G401.6 (cell line): Measurements from ENCODE around the gene SLCO2B1.

Experiments
- FAIRE-seq: peaks from 2 replicates; lab custom pipeline; 2012; peaks lifted over from hg19 to GRCh38; lab: Jason Lieb, UNC

Gene SLCO2B1

DNA sequence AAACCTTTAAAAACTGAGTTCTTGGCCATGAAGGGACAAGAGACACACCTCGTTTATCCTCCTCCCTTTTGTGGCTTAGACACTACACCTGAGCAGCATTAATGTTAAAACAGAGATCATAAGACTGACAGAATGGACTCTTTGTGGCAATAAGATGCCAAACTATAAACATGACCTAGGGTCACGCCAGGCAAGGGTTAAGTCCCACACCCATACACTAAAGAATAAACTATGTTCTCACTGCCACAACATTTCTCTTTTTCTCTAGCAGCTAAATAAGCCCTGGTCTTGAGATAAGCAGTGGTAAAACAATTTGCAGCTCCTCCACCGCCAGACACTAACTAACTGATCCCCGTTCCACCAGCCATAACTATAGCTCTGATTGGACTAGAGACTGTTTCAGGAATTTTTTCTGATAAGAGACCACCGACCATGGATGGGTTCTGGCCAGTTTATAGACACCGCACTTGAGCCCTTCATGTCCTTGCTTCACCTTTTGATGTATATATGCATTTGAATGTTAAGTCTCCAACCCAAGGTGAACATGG, 4.9 kb upstream of the SLCO2B1 start:
- FAIRE-seq = no peak

DNA sequence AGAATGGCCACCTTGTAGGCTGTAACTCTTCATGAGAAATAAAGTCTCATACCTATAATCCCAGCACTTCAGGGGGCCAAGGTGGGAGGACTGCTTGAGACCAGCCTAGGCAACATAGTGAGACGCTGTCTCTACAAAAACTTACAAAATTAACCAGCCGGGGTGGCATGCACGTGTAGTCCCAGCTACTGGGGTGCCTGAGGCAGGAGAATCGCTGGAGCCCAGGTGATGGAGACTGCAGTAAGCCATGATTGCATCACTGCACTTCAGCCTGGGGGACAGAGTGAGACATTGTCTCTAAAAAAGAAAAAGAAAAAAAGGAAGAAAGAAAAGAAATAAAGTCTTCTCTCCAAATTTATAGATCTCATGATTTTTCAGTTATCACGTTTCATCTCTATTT, 4.2 kb upstream of the SLCO2B1 start:
- FAIRE-seq = no peak

DNA sequence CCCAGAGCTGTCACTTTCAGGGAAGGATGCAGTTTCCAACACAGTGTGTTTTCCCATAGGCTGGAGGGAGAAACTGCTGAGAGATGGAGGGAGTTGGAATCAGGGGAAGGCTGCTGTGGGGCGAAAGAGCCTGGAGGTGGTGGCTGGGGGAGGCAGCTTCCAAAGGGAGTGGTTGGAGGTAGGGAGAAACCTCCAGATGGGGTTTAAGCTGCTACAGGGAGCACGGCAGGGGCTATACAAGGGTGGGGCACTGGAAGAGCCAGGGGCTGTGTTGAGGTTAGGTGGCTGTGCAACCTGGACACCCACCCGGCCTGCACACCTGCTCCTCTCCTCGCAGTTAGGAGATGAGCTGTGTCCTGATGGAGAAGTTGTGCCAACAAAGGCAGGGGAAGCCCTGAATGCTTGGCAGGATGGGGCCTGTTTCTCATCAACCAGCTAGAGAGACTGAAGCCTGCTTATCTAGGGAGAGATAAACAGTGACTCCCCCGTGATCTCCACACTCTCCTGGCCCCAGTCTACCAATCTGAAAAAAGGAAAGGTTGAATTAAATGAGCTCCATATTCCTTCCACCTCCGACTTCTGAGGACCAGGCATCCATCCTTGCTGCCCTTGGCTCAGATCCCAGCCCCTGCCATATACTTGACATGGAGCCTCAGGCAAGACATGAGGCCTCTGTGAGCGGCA, 3.6 kb upstream of the SLCO2B1 start:
- no peak for FAIRE-seq

DNA sequence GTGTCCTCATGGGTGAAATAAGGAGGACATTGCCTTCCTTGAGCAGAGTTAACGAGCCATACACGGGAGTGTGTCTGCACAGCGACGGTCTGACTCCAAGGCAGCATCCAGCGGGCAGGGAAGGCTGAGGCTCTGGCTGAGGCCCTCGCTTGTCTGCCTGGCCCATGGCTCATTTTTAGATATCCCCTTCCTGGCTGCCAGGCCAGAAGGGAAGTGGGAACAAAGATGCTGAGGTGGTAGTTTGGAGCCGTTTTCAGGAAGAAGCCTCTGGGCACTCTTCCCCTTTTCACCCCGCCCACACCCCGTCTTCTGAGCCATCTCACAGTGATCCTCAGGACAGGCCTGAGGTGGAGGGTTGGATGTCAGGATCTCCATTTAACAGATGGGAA, 3.0 kb upstream of the SLCO2B1 start:
- no peak for FAIRE-seq

DNA sequence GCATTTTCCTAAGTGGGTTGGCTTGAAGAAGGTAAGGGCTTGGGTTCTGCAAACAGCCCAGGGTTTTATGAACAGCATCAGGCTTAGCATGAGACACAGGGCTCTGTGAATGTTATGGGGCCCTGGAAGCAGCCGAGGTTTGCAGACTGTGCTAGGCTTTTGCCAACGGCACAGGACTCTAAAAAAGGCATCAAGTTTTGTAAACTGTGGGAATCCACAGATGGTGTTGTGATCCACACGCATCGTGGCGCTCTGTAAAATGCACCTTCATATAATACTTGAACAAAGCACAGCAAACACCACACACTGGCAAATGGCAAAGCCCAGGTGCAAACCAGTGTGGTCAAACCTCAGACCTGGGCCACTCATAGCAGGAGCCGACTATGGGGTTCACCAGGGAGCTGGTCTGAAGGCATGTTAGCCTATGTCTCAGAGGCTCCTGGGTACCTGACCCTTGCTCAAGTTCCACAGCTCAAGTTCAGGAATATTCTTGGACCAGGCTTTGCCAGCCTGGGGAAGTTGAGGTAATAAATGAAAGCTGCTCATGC, 2.4 kb upstream of the SLCO2B1 start:
- FAIRE-seq = no peak

DNA sequence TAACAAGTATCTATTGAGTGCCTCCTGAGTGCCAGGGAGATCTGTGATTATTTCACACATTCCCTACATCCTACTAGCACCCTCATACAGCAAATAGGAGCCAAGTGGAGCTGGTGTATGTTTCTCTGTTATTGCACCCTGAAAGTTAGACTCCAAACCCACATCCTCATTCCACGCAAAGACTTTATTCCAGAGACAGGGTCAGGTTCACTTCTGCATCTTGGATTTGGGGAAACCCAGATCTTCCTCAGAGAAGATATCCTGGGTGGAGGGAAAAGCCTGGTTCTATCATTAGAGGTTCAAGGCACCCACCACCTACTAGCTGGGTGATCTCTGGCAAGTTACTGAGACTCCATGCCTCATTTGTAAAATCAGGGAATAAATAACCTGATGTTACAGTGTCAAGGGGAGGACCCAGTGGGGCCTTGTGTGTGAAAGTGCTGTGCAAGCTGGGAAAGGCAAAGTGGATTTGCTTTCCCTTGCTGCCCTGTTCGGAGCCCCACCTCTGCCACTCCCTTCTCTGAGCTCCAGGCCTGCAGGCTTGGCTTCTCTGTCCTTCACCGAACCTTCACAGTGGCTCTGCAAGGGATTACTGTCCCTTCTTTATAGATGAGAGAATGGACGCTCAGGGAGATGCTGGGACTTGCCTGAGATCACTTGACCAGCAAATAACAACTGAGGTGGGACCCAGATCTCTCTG, 991 bp upstream of the SLCO2B1 start:
- FAIRE-seq = no peak

DNA sequence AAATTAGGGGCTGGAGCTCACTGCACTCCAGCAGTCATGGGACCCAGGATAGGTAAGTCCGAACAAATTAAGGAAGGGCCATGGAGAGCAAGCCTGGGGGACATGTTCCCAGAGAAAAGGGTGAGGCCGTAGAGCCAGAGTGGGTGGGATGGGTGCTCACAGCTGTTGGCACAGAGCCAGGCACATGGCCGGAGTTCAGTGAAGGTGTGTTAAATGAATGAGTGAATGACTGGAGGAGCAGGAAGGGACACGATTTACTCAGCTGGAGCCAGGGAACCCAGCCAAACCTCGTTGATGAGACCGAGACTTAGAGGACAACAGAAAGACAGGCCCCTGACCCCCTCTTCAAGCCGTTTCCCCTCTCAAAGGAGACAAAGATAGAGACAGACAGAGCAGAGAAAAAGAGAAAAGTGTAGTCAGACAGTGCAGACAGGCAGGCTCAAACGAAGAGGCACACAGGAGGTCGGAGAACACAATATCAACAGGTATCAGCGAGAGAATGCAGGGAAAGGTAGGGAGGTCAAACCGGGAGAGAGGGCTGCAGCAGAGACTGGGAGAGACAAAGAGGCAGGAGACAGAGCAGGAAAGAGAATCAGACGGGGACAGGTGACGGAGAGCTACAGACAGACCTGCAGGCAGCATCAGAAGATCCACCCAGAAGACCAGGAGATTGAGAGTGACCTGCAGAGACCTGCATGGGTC, 590 bp downstream of the SLCO2B1 start:
- no peak for FAIRE-seq

DNA sequence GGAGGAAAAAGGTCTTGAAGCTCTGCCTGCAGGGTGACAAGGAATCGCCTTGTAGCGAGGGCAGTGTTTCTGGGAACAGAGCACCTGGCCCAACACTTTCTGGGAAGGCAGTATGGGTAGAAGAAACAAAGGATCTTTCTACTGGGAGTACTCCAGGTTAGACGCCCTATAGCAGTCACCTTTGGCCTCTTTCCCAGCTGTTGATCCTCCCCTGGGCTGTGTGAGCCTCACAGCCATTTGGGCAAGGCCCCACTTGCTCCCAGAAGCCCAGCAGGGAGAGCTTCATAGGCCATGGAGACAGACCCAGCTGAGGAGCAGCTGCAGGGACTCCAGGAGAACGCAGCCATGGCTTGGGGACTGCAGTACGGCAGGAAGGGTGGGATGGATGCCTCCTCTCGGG, 1.2 kb downstream of the SLCO2B1 start:
- FAIRE-seq = no peak

DNA sequence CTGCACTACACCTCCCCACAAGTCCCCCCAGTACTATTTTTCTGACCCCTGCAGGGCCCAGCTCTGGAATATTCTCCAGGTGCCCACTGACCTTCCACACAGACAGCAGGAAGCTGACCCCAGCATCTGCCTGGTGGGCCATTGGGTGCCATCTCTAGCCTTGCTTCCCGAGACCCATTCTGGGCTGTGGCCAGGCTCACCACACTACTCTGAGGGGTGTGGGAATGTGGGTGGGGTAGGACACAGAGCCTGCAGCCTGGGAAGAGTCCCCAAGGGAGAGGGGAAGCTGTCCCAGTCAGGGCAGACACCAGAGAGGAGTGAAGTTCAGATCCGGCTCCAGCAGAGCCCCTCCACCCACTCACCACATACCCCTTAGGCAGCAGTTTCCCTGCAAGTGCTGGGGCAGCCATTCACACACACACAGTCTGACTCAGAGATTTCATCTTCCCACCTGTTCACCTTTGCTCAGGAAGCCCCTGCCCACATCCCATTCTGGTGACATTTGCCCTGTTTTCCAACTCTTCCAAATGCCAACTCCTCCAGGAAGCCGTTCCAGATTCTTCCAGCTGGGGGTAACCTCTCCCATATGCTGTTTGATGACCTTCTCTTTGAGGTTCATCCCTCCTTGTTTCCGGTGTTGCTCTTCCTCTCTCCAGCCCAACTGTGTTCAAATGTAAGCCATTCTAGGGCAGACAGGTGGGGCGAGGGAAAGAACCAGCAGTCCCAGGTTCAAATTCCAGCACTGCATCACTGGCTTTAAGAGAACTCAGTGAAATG, 1.9 kb downstream of the SLCO2B1 start:
- no peak for FAIRE-seq

DNA sequence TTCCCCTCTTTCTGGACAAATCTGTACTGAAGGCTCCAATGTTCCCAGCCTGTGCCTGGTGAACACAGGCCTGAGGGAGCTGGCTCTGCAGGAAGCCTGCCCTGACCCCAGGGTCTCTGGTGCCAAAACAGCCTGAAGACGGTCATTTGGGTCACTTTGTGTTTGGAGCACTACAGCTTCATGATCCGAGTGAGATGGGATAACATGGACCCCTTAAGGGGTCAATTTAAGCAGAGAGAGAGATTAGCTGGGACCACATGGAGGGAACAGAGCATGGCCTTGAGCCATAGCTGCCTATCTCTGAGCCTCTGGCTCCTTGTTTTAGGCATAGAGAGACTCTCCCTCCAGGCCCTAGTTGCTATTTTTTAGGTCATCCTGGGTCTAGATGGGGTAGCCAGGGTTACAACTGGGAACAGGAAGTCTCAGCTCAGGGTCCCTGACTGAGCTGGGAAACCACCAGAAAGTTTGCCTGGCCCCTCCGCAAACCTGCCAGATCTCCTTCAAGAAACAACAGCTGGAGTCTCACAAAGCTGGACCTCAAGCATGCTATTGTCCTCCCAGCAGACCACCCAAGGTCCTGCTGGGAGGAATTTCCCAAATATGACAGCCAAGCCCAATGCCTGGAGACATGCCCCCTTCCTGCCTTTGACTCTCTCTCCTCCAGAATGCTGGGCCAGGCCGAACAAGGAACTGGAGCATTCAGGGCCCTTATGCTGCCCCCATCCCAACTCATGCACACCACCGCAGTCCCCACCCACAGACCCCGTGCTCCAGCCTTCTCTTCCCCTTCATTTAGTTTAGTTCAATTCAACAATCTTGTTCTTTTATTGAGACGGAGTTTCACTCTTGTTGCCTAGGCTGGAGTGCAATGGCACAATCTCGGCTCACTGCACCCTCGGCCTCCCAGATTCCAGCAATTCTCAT, 4.0 kb downstream of the SLCO2B1 start:
- FAIRE-seq = no peak

DNA sequence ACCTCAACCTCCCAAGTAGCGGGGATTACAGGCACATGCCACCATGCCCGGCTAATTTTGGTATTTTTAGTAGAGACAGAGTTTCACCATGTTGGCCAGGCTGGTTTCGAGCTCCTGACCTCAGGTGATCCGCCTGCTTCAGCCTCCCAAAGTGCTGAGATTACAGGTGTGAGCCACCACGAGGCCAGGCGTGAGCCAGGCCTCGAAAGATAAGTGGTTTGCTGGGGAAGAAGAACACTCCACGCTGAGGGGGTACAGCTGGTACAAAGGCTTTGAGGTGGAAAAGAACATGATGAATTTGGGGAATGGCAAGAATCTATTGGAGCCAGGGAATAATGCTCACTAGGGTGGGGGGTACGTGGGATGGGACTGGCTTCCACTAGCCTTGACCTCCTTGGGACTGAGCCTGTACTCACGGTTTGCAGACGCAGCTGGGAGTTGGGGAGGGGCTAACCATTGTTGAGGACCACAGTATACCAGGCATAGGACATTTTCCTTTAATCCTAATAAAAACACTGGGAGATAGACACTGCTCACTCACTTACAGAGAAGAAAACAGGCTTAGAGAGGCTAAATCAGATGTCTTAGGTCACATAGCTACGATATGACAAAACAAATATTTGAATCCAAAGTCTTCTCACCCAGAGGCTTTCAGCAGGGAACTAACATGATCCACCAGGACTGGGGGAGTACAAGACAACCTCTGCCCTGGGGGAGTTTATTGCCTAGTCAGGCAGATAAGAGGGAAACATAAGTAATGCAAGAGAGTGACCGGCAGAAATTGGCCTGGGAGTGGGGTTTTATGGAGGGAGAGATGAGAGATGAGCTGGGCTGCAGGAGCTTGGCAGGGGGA, 4.9 kb downstream of the SLCO2B1 start:
- FAIRE-seq = no peak

DNA sequence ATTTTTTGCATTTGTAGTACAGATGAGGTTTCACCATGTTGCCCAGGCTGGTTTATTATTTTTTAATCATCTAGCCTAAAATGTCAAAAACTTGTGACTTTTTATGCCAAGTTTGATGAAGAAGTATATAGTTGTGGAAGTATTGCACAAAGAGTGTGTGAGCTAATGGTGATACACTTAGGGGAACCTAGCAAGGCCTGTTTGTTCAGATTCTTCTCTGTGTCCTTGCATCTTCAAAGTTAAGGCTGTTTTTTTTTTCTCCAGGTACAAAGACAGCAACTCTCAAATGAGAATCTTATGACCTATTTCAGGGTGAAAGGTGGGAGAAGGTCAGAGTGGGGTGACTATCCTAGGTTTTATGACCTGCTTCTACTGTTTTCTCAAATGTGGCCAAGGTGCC, 7.3 kb downstream of the SLCO2B1 start:
- no peak for FAIRE-seq

DNA sequence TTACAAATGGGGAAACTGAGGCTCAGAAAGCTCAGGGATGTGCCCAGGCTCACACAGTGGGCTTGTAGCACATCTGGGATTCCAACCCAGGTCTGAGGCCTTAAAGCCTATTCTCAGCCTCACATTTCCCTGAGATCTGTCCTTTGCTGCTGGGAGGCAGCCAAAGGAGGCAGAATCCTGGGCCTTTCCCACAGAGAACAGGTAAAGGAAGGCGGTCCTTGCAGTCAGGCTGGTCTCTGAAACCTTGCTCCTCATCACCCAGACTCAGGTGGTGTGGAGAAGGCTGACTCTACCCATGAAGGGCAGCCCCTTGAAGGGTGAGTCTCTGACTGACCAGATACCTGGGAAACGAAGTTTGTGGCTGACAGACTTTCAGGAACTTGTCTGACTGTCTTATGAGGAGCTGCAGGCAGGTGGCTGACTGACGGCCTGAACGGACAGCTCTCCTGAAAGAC, 7.8 kb downstream of the SLCO2B1 start:
- FAIRE-seq = no peak

DNA sequence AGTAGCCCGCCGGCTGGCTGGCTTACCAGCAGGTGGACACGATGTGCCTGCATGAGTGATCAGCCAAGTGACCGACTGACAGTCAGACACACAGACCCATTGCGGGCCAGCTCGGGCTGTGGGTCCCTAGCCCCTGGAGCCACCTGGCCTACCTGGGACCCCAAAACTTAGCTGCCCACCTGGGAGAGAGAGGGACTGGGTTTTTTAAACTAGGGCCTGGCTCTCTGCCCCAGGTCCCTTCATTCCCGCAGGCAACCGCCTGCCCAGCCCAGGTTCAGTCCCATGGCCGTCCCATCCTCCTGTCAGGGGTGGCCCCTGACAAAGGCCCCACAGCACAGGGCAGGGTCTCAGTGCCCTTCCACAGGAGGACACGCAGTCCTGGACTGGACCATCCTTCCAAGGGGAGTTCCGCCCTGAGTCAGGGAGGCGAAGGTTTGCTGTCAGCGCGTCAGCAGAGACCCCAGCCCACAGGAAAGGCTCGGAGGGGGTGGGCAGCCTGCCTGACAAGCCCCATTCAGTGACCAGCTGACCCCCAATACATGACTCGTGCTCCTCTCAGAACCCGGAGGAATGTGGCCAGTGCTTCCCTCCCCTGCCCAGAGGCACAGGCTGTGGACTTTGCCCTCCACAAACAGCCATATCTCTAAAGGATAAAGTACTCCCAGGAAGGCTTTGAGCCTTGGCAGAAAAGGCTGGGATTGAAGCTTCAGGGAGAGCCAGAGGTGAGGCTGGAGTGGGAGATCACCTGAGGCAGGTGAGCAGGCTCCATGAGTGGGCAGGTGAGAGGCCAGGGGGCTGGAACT, 8.4 kb downstream of the SLCO2B1 start:
- FAIRE-seq = no peak

DNA sequence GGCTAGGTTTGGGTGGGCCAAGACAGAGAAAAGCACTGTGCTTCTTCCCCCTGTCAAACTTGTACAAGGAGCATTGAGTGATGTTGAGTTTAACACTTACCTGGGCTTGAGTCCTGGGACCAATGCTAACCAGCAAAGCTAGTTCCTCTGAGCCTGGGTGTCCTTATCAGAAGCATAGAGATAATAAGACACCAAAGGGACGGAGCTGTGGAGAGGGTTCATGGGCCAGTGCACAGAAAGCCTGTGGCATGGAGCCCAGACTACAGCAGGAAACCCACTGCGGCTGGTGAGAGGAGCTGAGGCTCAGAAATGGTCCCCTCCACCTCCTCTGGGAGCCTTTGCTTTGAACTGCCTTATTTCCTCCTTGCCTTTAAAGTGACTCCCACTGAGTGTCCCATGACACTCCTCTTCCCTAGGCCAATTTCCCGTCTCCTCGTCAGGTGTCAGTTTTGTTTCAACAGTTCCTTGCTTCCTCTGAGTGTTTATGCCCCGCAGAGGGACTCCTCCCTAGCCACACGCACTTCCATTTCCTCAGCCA, 9.4 kb downstream of the SLCO2B1 start:
- FAIRE-seq = no peak

DNA sequence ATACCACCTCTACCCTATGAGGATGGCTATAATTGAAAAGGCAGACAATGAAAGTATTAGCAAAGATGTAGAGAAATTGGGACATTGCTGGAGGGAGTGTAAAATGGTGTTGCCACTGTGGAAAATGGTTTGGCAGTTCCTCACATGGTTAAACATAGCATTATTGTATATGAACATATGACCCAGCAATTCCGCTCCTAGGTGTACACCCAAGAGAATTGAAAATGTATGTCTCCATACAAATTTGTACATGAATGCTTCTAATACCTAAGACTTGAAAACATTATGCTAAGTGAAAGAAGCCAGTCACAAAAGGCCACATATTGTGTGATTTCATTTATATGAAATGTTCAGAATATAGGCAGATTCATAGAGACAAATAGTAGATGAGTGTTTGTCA, 10.0 kb downstream of the SLCO2B1 start:
- FAIRE-seq = no peak

DNA sequence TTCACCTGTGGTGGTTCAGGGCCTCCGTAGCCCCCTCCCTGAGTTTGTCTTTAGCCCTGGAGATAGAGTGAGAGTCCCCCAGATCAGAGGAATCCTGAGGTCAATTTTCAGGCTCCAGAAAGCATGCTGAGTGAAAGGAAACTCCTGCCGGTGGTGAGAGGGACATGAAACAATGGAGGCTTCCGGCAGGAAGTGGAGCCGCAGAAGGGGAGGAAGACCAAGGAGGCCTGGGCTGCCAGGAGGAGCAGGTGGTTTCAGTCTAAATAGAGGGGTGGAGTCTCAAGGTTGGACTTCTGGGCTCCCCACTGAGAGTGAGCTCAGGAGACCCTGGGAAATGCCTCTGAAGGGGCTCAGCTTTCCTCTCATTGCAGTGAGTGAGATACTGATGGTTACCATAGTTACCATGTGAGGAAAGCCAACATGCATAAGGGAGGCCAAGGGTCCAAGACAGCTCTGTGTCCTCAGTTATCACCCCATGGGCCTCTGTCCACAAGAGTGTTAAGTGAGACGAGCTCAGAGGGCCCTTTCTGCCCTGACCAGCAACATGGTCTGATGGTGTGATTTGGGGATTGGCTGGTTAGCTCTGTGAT, 10.7 kb downstream of the SLCO2B1 start:
- FAIRE-seq = no peak

DNA sequence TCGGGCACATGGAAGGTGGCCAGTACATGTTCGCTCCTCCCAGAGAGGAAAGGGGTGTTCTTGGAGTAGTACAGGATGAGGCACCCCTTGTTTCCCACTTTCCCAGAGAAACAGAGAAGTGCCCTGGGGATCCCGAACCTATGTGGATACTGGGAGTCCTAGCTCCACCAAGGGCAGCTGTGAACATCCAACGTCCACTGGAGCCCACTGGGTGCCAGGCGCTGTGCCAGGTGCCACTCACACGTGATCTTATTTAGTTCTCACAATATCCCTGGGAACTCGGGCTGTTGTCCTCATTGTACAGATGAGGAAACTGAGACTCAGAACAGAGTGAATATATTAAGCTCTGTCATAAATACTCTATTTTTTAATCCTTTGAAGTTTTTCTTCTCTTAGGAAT, 12.0 kb downstream of the SLCO2B1 start:
- no peak for FAIRE-seq
